GM18519 (cell line): ENCODE results near the gene TXLNB.
"Not testable (repeated sequence)": the region's sequence is repeated elsewhere in the genome, so short reads cannot be mapped to it uniquely, and the experiment has no call there.

ENCODE experiments used
- ATAC-seq: cut with Tn5 transposase; IDR thresholded peaks from one replicate; pipeline ENCODE4 v1.9.1; 2021; ENCODE audit warnings: mild to moderate bottlenecking, moderate library complexity; ENCODE audit not compliant: unreplicated experiment, low FRiP score

TXLNB gene

GRCh38 chr6:139242457-139243240, 49.1 kb downstream of the TXLNB start:
- ATAC-seq = no peak

GRCh38 chr6:139240161-139241010, 51.4 kb downstream of the TXLNB start:
- ATAC-seq = no peak

GRCh38 chr6:139239064-139239463, 52.7 kb downstream of the TXLNB start:
- ATAC-seq = no peak

- no peak for ATAC-seq
Observed at GRCh38 chr6:139236105-139236504, 55.7 kb downstream of the TXLNB start.

GRCh38 chr6:139235661-139236060, 56.1 kb downstream of the TXLNB start:
- no peak for ATAC-seq

GRCh38 chr6:139234193-139234592, 57.6 kb downstream of the TXLNB start:
- ATAC-seq = not testable (repeated sequence)

- ATAC-seq = no peak
Observed at GRCh38 chr6:139231206-139231605, 60.6 kb downstream of the TXLNB start.

- ATAC-seq = no peak
Observed at GRCh38 chr6:139230391-139230840, 61.4 kb downstream of the TXLNB start.

- ATAC-seq = not testable (repeated sequence)
Observed at GRCh38 chr6:139228387-139228786, 63.4 kb downstream of the TXLNB start.

GRCh38 chr6:139219746-139220145, 72.1 kb downstream of the TXLNB start:
- ATAC-seq = no peak

GRCh38 chr6:139219271-139219729, 72.5 kb downstream of the TXLNB start:
- peak; percentile 100 for ATAC-seq

GRCh38 chr6:139212460-139212859, 79.3 kb downstream of the TXLNB start:
- not testable (repeated sequence) for ATAC-seq

- not testable (repeated sequence) for ATAC-seq
Observed at GRCh38 chr6:139210766-139211165, 81.0 kb downstream of the TXLNB start.

GRCh38 chr6:139205843-139206242, 86.0 kb downstream of the TXLNB start:
- ATAC-seq = no peak

- no peak for ATAC-seq
Observed at GRCh38 chr6:139204978-139205377, 86.8 kb downstream of the TXLNB start.

- no peak for ATAC-seq
Observed at GRCh38 chr6:139201378-139201777, 90.4 kb downstream of the TXLNB start.

- ATAC-seq = no peak
Observed at GRCh38 chr6:139198529-139199288, 93.1 kb downstream of the TXLNB start.

GRCh38 chr6:139194740-139195139, 97.1 kb downstream of the TXLNB start:
- no peak for ATAC-seq
